ENCODE results near the gene FAM219A.

DNA sequence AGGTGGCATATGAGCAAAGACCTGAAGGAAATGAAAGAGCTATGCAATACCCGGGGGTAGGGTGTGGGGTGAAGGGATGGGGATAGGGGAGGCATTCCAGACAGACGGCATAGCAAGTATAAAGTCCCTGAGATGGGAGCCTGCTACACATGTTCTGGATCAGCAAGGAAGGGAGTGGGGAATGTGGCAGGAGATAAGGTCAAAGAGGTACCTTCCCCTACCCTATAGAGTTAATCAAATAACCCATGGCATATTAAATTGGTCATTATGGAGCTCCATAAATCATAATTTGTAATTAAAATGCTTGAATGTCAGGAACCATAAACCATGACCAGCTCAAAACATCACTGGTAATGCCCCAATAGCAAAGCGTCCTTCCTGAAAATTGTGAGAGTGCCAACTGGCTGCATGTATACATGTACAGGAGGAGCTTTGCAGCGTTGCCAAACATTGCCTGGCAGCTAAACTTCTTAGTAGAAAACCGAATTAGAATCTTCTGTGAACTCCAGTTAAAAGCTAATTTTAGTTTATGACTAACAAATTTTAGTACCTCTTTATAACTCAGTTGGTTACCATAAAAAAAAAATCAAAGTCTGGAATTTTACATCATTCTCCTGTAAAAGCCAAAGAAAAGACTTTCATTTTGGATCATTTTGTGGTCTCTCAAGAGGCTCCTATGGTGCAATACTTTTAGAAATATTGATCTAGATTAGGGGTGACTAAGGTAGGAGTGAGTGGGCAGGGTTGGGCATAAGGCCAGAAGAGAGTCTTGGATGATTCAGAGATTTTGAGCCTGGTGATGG is 4.9 kb upstream of the FAM219A start:
- no peak for TF ChIP-seq POLR2A (IDR thresholded peaks at IDR 0.05)
- TF ChIP-seq, protein P1, sequence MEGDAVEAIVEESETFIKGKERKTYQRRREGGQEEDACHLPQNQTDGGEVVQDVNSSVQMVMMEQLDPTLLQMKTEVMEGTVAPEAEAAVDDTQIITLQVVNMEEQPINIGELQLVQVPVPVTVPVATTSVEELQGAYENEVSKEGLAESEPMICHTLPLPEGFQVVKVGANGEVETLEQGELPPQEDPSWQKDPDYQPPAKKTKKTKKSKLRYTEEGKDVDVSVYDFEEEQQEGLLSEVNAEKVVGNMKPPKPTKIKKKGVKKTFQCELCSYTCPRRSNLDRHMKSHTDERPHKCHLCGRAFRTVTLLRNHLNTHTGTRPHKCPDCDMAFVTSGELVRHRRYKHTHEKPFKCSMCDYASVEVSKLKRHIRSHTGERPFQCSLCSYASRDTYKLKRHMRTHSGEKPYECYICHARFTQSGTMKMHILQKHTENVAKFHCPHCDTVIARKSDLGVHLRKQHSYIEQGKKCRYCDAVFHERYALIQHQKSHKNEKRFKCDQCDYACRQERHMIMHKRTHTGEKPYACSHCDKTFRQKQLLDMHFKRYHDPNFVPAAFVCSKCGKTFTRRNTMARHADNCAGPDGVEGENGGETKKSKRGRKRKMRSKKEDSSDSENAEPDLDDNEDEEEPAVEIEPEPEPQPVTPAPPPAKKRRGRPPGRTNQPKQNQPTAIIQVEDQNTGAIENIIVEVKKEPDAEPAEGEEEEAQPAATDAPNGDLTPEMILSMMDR (IDR thresholded peaks at IDR 0.05): no peak
- no peak for TF ChIP-seq POLR2AphosphoS5 (IDR thresholded peaks at IDR 0.05)

Data from prostate gland (tissue), 2 donors.